ENCODE measurements around the gene MBP.
"Not testable (repeated sequence)": the region's sequence is repeated elsewhere in the genome, so short reads cannot be mapped to it uniquely, and the experiment has no call there.

Gene MBP

GRCh38 chr18:77025831-77026363, 106.7 kb downstream of the MBP start:
- no peak for TF ChIP-seq POLR2A (IDR thresholded peaks at IDR 0.05; ENCODE audit: low read depth, low read length)
- TF ChIP-seq TAF1 (IDR thresholded peaks at IDR 0.05; ENCODE audit: borderline replicate concordance, low read depth, low read length), result no peak
- no peak for TF ChIP-seq POLR2AphosphoS5 (IDR thresholded peaks at IDR 0.05; ENCODE audit: low read depth, low read length)
- no peak for FAIRE-seq
- DNase-seq (ENCODE audit: insufficient read length), result no peak

- DNase-seq (ENCODE audit: insufficient read length), result no peak
- TF ChIP-seq POLR2A (IDR thresholded peaks at IDR 0.05; ENCODE audit: low read depth, low read length) (no peak), POLR2AphosphoS5 (IDR thresholded peaks at IDR 0.05; ENCODE audit: low read depth, low read length) (no peak), TAF1 (IDR thresholded peaks at IDR 0.05; ENCODE audit: borderline replicate concordance, low read depth, low read length) (no peak)
- FAIRE-seq, result no peak
Observed at GRCh38 chr18:77025123-77025522, 107.5 kb downstream of the MBP start.

GRCh38 chr18:77024476-77024875, 108.1 kb downstream of the MBP start:
- no peak for FAIRE-seq
- TF ChIP-seq POLR2AphosphoS5 (IDR thresholded peaks at IDR 0.05; ENCODE audit: low read depth, low read length), result no peak
- no peak for TF ChIP-seq POLR2A (IDR thresholded peaks at IDR 0.05; ENCODE audit: low read depth, low read length)
- TF ChIP-seq TAF1 (IDR thresholded peaks at IDR 0.05; ENCODE audit: borderline replicate concordance, low read depth, low read length), result no peak
- DNase-seq (ENCODE audit: insufficient read length), result no peak

GRCh38 chr18:77023102-77023782, 109.3 kb downstream of the MBP start:
- TF ChIP-seq POLR2AphosphoS5 (IDR thresholded peaks at IDR 0.05; ENCODE audit: low read depth, low read length) (no peak), TAF1 (IDR thresholded peaks at IDR 0.05; ENCODE audit: borderline replicate concordance, low read depth, low read length) (no peak), POLR2A (IDR thresholded peaks at IDR 0.05; ENCODE audit: low read depth, low read length) (no peak)
- FAIRE-seq (no peak), DNase-seq (ENCODE audit: insufficient read length) (no peak)

GRCh38 chr18:77022556-77022955, 110.0 kb downstream of the MBP start:
- no peak for FAIRE-seq
- DNase-seq (ENCODE audit: insufficient read length), result no peak
- no peak for TF ChIP-seq POLR2A (IDR thresholded peaks at IDR 0.05; ENCODE audit: low read depth, low read length)
- TF ChIP-seq TAF1 (IDR thresholded peaks at IDR 0.05; ENCODE audit: borderline replicate concordance, low read depth, low read length), result no peak
- TF ChIP-seq POLR2AphosphoS5 (IDR thresholded peaks at IDR 0.05; ENCODE audit: low read depth, low read length), result no peak

- DNase-seq (ENCODE audit: insufficient read length), result no peak
- FAIRE-seq, result no peak
- TF ChIP-seq TAF1 (IDR thresholded peaks at IDR 0.05; ENCODE audit: borderline replicate concordance, low read depth, low read length), result no peak
- TF ChIP-seq POLR2AphosphoS5 (IDR thresholded peaks at IDR 0.05; ENCODE audit: low read depth, low read length), result no peak
- no peak for TF ChIP-seq POLR2A (IDR thresholded peaks at IDR 0.05; ENCODE audit: low read depth, low read length)
Observed at GRCh38 chr18:77022116-77022515, 110.5 kb downstream of the MBP start.

- not testable (repeated sequence) for FAIRE-seq; DNase-seq (ENCODE audit: insufficient read length)
Observed at GRCh38 chr18:77021478-77021877, 111.1 kb downstream of the MBP start.

GRCh38 chr18:77021075-77021474, 111.5 kb downstream of the MBP start:
- FAIRE-seq (no peak), DNase-seq (ENCODE audit: insufficient read length) (no peak)
- TF ChIP-seq POLR2A (IDR thresholded peaks at IDR 0.05; ENCODE audit: low read depth, low read length) (no peak), POLR2AphosphoS5 (IDR thresholded peaks at IDR 0.05; ENCODE audit: low read depth, low read length) (no peak), TAF1 (IDR thresholded peaks at IDR 0.05; ENCODE audit: borderline replicate concordance, low read depth, low read length) (no peak)

- DNase-seq (ENCODE audit: insufficient read length) (no peak), FAIRE-seq (no peak)
- TF ChIP-seq POLR2A (IDR thresholded peaks at IDR 0.05; ENCODE audit: low read depth, low read length) (no peak), TAF1 (IDR thresholded peaks at IDR 0.05; ENCODE audit: borderline replicate concordance, low read depth, low read length) (no peak), POLR2AphosphoS5 (IDR thresholded peaks at IDR 0.05; ENCODE audit: low read depth, low read length) (no peak)
Observed at GRCh38 chr18:77020561-77020960, 112.0 kb downstream of the MBP start.

- DNase-seq (ENCODE audit: insufficient read length), result no peak
- no peak for FAIRE-seq
- TF ChIP-seq TAF1 (IDR thresholded peaks at IDR 0.05; ENCODE audit: borderline replicate concordance, low read depth, low read length), result no peak
- TF ChIP-seq POLR2AphosphoS5 (IDR thresholded peaks at IDR 0.05; ENCODE audit: low read depth, low read length), result no peak
- TF ChIP-seq POLR2A (IDR thresholded peaks at IDR 0.05; ENCODE audit: low read depth, low read length), result no peak
Observed at GRCh38 chr18:77019641-77020040, 112.9 kb downstream of the MBP start.

GRCh38 chr18:77018650-77019049, 113.9 kb downstream of the MBP start:
- not testable (repeated sequence) for FAIRE-seq; DNase-seq (ENCODE audit: insufficient read length)

GRCh38 chr18:77017355-77017754, 115.2 kb downstream of the MBP start:
- TF ChIP-seq TAF1 (IDR thresholded peaks at IDR 0.05; ENCODE audit: borderline replicate concordance, low read depth, low read length) (no peak), POLR2AphosphoS5 (IDR thresholded peaks at IDR 0.05; ENCODE audit: low read depth, low read length) (no peak), POLR2A (IDR thresholded peaks at IDR 0.05; ENCODE audit: low read depth, low read length) (no peak)
- FAIRE-seq, result no peak
- no peak for DNase-seq (ENCODE audit: insufficient read length)

GRCh38 chr18:77016936-77017335, 115.6 kb downstream of the MBP start:
- TF ChIP-seq TAF1 (IDR thresholded peaks at IDR 0.05; ENCODE audit: borderline replicate concordance, low read depth, low read length), result no peak
- no peak for TF ChIP-seq POLR2A (IDR thresholded peaks at IDR 0.05; ENCODE audit: low read depth, low read length)
- TF ChIP-seq POLR2AphosphoS5 (IDR thresholded peaks at IDR 0.05; ENCODE audit: low read depth, low read length), result no peak
- DNase-seq (ENCODE audit: insufficient read length) (no peak), FAIRE-seq (no peak)

Measured in GM12892 (cell line).